ENCODE data around the gene LRRC26.

- TF ChIP-seq POLR2A (IDR thresholded peaks at IDR 0.05; ENCODE audit: low read depth, low read length) (no peak), TAF1 (IDR thresholded peaks at IDR 0.05; ENCODE audit: borderline replicate concordance, low read depth, low read length) (no peak)
Observed at GRCh38 chr9:137161558-137162486, 8.0 kb downstream of the LRRC26 start.
